ENCODE results near the gene PRM1.

Gene PRM1, protein sequence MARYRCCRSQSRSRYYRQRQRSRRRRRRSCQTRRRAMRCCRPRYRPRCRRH

DNA sequence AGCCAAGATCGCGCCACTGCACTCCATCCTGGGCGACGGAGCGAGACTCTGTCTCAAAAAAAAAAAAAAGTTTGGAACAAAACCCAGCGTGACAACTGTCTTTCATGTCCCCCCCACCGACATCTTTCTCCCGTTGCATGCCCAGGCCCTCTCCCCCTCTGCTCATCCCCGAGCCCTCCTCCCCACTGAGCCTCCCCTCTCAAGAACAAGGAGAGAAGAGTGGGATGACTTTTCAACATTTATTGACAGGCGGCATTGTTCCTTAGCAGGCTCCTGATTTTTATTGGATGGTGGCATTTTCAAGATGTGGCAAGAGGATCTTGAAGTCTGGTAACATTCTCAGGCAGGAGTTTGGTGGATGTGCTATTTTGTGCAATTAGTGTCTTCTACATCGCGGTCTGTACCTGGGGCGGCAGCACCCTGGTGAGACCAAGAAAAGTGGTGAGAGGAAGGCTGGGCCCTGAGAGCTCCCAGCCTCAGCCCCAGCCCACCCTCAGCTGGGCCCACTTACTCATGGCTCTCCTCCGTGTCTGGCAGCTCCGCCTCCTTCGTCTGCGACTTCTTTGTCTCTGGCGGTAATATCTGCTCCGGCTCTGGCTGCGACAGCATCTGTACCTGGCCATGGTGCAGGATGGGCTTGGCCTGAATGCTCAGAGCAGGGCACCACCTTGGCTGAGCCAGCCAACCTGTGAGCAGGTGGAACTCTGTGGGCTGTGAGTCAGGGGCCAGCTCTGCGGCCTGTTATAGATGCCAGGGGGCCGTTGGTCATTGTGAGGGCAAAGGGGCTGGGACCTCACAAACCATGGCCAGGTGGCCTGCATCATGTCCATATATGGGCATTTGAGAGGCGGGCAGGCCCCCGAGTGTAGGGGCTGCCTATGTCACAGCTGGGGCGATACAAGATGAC lies at the start of gene PRM1:
PRM1 (minus strand) TSS at position 715 of the 907 bp plus-strand sequence; CDS start at position 623, 92 bp downstream.
- no peak for DNase-seq (ENCODE audit: low read depth)
- TF ChIP-seq, protein P1, sequence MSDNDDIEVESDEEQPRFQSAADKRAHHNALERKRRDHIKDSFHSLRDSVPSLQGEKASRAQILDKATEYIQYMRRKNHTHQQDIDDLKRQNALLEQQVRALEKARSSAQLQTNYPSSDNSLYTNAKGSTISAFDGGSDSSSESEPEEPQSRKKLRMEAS (IDR thresholded peaks at IDR 0.05; ENCODE audit: low read depth, low read length), result no peak
- TF ChIP-seq, protein P2, sequence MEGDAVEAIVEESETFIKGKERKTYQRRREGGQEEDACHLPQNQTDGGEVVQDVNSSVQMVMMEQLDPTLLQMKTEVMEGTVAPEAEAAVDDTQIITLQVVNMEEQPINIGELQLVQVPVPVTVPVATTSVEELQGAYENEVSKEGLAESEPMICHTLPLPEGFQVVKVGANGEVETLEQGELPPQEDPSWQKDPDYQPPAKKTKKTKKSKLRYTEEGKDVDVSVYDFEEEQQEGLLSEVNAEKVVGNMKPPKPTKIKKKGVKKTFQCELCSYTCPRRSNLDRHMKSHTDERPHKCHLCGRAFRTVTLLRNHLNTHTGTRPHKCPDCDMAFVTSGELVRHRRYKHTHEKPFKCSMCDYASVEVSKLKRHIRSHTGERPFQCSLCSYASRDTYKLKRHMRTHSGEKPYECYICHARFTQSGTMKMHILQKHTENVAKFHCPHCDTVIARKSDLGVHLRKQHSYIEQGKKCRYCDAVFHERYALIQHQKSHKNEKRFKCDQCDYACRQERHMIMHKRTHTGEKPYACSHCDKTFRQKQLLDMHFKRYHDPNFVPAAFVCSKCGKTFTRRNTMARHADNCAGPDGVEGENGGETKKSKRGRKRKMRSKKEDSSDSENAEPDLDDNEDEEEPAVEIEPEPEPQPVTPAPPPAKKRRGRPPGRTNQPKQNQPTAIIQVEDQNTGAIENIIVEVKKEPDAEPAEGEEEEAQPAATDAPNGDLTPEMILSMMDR (IDR thresholded peaks at IDR 0.05; ENCODE audit: low read depth, low read length), result no peak
- no peak for TF ChIP-seq MYC (IDR thresholded peaks at IDR 0.05; ENCODE audit: low read depth, low read length)
- TF ChIP-seq POLR2A (IDR thresholded peaks at IDR 0.05; ENCODE audit: extremely low read depth, insufficient read length), result no peak
- no peak within 1 kb of the TSS for H3K4me3 ChIP-seq (ENCODE audit: low read depth, low read length)

DNA sequence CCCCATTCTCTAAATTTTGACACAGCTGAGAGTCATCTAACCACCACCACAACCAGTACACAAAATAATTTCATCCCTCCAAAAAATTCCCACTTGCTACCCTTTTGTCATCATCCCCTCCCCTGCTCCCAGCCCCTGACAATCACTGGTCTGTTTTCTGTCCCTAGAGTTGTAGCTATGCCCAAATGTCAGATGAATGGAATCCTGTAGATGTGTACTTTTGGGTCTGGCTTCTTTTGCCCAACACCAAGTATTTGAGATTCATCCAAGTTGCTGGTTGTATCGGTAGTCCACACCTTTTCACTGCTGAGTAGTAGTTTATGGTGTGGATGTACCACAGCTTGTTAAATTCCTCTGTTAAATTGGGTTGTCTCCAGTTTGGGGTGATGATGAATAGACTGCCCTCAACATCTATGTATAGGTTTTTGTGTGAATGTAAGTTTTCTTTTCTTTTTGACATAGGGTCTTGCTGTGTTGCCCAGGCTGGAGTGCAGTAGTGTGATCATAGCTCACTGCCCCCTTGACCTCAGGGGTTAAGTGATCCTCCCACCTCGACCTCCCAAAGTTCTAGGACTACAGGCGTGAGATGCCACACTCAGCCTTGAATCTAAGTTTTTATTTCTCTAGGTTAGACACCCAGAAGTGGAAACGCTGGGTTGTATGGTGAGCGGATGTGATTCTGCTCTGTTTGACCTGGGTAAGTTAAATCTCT lies 49.6 kb upstream of the PRM1 start:
- H3K4me3 ChIP-seq (ENCODE audit: low read depth, low read length), result no peak overlapping the region
- DNase-seq (ENCODE audit: low read depth), result no peak
- TF ChIP-seq MYC (IDR thresholded peaks at IDR 0.05; ENCODE audit: low read depth, low read length) (no peak), POLR2A (IDR thresholded peaks at IDR 0.05; ENCODE audit: extremely low read depth, insufficient read length) (no peak)
- TF ChIP-seq, protein P2 (IDR thresholded peaks at IDR 0.05; ENCODE audit: low read depth, low read length), result no peak
- TF ChIP-seq, protein P1 (IDR thresholded peaks at IDR 0.05; ENCODE audit: low read depth, low read length), result no peak

DNA sequence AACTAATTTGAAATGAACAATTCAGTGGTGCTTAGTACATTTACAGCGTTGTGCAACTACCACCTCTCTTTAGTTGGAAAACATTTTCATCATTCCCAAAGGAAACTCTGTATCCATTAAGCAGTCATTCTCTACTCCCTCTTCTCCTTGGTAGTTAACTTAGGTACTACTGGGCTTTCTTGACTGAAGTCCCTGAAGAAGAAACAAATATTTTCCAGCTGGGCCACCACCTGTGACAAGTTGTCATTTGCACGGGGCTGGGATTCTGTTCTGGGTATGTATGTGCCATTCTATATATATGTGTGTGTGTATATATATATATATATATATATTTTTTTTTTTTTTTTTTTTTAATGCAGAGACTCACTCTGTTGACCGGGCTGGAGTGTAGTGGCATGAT lies 48.8 kb upstream of the PRM1 start:
- no peak for DNase-seq (ENCODE audit: low read depth)

DNA sequence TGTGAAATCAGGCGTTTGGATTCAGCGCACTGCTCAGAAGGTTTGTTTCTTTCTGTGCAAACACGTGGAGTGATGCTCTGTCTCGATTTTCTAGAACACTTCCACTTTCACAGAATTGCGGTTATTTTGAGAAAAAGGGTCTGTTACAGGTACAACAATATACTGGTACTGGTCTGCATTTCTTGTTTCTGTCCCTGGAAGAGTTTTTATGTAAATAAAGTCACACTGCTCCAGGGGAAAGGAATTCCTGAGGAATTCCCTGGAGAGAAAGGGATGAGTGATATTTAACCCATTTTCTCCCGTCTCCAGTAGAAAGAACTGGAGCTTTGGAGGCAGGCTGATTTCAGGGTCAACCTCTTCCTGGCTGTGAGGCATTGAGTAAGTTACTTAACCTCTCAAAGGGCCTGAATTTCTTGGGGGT lies 48.0 kb upstream of the PRM1 start:
- no peak overlapping the region for H3K4me3 ChIP-seq (ENCODE audit: low read depth, low read length)
- TF ChIP-seq, protein P2 (IDR thresholded peaks at IDR 0.05; ENCODE audit: low read depth, low read length), result no peak
- no peak for TF ChIP-seq MYC (IDR thresholded peaks at IDR 0.05; ENCODE audit: low read depth, low read length)
- TF ChIP-seq, protein P1 (IDR thresholded peaks at IDR 0.05; ENCODE audit: low read depth, low read length), result peak; percentile 64; the same call in 1 of the 2 replicates
- no peak for DNase-seq (ENCODE audit: low read depth)

More for the DNA sequence above, 48.8 kb upstream of the PRM1 start:
- TF ChIP-seq, protein P1 (IDR thresholded peaks at IDR 0.05; ENCODE audit: low read depth, low read length), result no peak
- TF ChIP-seq POLR2A (IDR thresholded peaks at IDR 0.05; ENCODE audit: extremely low read depth, insufficient read length) (no peak), MYC (IDR thresholded peaks at IDR 0.05; ENCODE audit: low read depth, low read length) (no peak)
- TF ChIP-seq, protein P2 (IDR thresholded peaks at IDR 0.05; ENCODE audit: low read depth, low read length), result no peak
- no peak overlapping the region for H3K4me3 ChIP-seq (ENCODE audit: low read depth, low read length)

DNA sequence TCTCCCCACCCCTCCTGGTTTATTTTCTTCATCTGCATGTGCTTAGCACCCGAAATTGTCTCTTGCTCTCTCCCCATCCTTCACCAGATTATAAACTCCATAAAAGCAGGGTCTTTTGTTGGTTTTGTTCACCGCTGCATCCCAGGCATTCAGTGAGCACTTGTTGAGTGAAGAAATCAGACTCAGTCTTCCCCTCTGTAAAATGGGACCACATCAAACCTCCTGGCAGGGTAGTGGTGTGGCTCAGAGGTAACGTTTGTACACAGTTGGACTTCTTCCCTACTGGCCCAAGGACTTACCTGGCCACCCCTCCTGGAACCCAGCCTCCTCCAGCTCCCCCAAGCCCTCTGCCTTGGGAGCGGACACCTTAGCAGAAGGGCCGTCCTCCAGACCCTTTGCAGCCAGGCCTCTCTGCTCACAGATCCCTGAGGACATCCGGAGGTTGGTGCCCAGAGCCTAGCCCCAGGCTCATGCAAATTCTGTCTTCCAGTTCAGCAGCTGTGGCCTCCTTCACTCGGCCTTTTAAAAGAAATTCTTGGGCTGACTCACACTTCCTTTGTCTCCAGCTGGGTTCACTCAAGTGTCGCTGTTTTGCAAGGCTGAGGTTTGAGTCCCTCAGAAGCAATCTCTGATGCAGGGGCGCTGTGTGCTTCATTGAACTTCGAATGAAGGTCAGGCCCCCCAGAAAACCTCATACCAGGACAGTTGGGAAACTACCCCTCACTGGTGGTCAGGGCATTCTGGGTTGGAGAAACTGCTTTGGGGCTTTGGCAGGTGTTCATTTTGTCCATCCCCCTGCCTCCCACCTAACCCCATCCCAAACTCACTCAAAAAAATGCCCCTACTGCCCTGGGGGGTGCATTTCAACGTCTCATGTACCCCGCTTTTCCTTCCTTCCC lies 47.3 kb upstream of the PRM1 start:
- peak; percentile 94 for DNase-seq (ENCODE audit: low read depth)
- no peak for TF ChIP-seq POLR2A (IDR thresholded peaks at IDR 0.05; ENCODE audit: extremely low read depth, insufficient read length)
- TF ChIP-seq MYC (IDR thresholded peaks at IDR 0.05; ENCODE audit: low read depth, low read length), result peak; percentile 40
- TF ChIP-seq, protein P1 (IDR thresholded peaks at IDR 0.05; ENCODE audit: low read depth, low read length), result peak; percentile 46
- TF ChIP-seq, protein P2 (IDR thresholded peaks at IDR 0.05; ENCODE audit: low read depth, low read length), result no peak
- no peak overlapping the region for H3K4me3 ChIP-seq (ENCODE audit: low read depth, low read length)
